ENCODE results near the gene PRR23E. TPM values are rescaled to one million over a fixed set of nuclear protein-coding genes. Genes with fewer than 3 reads are reported as not detected.

PRR23E gene
- total and polyA plus RNA-seq, 10 of the 15 experiments (the other 5 are each of a cell fraction or from before 2014, with no cell fraction given), result not detected

- TF ChIP-seq SPI1 (IDR thresholded peaks at IDR 0.05; ENCODE audit: borderline replicate concordance, insufficient read depth, low read depth, low read length) (no peak), SP1 (IDR thresholded peaks at IDR 0.05; ENCODE audit: low read depth, low read length) (no peak), NKRF (conservative IDR thresholded peaks at IDR 0.05) (no peak), CBX3 (IDR thresholded peaks at IDR 0.05; ENCODE audit: borderline replicate concordance, low read depth) (no peak), POLR2AphosphoS2 (IDR thresholded peaks at IDR 0.05; ENCODE audit: low read depth, low read length) (no peak), PKNOX1 (IDR thresholded peaks at IDR 0.05) (no peak), EGR1 (IDR thresholded peaks at IDR 0.05; ENCODE audit: borderline replicate concordance in 1 of 2, low read depth in 2 of 2, low read length in 2 of 2) (no peak), USF1 (IDR thresholded peaks at IDR 0.05; ENCODE audit: borderline replicate concordance, extremely low read length, insufficient read depth, low read depth, low read length) (no peak), CBFB (IDR thresholded peaks at IDR 0.05; ENCODE audit: low read depth) (no peak), TCF3 (IDR thresholded peaks at IDR 0.05; ENCODE audit: borderline replicate concordance, insufficient read depth, low read depth, low read length) (no peak), SREBF1 (IDR thresholded peaks at IDR 0.05; ENCODE audit: low read length) (no peak)
Observed at GRCh38 chr3:127168271-127168670, 24.7 kb upstream of the PRR23E start (continued).
